Rectal smooth muscle tissue (tissue), 1 donor: Measurements from ENCODE around the gene CFAP97.

ENCODE experiments used
- H3K27ac ChIP-seq: one replicate; pipeline ENCODE4 v1.7.0; 2013; ENCODE audit warnings: low read depth, low read length, inconsistent platforms
- H3K27me3 ChIP-seq: one replicate; pipeline ENCODE4 v1.7.0; 2013; ENCODE audit warnings: low read length; ENCODE audit not compliant: control insufficient read depth, insufficient read depth
- H3K36me3 ChIP-seq: one replicate; pipeline ENCODE4 v1.7.0; 2013; ENCODE audit warnings: low read length; ENCODE audit not compliant: control insufficient read depth, insufficient read depth
- H3K4me1 ChIP-seq: one replicate; pipeline ENCODE4 v1.7.0; 2013; ENCODE audit warnings: low read length; ENCODE audit not compliant: control insufficient read depth, insufficient read depth
- H3K4me3 ChIP-seq: one replicate; pipeline ENCODE4 v1.7.0; 2013; ENCODE audit warnings: low read length
- H3K9ac ChIP-seq: one replicate; pipeline ENCODE4 v1.7.0; 2013; ENCODE audit warnings: low read length

The CFAP97 gene

GRCh38 chr4:185142564-185142911 lies 61.3 kb downstream of the CFAP97 start:
- Histone ChIP-seq H3K36me3 (no peaks in the 10 kb centered on the region), H3K4me3 (peak overlapping the region; percentile 82), H3K27ac (peak overlapping the region; percentile 97), H3K27me3 (no peaks in the 10 kb centered on the region), H3K9ac (peak overlapping the region; percentile 78), H3K4me1 (peaks cover 5% of the 10 kb centered on the region)

- Histone ChIP-seq H3K36me3 (no peaks in the 10 kb centered on the region), H3K4me1 (peaks cover 5% of the 10 kb centered on the region), H3K9ac (no peak overlapping the region), H3K4me3 (no peak overlapping the region), H3K27me3 (no peaks in the 10 kb centered on the region), H3K27ac (no peak overlapping the region)
These were observed 62.0 kb downstream of the CFAP97 start for GRCh38 chr4:185141777-185142176.

- Histone ChIP-seq H3K4me3 (no peak overlapping the region), H3K9ac (no peak overlapping the region), H3K27me3 (no peaks in the 10 kb centered on the region), H3K4me1 (peaks cover 3% of the 10 kb centered on the region), H3K27ac (no peak overlapping the region), H3K36me3 (no peaks in the 10 kb centered on the region)
These were observed 64.1 kb downstream of the CFAP97 start for GRCh38 chr4:185139736-185140135.

- no peaks in the 10 kb centered on the region for H3K36me3 ChIP-seq
- no peaks in the 10 kb centered on the region for H3K4me1 ChIP-seq
- H3K27me3 ChIP-seq, result no peaks in the 10 kb centered on the region
- no peak overlapping the region for H3K27ac ChIP-seq
- no peak overlapping the region for H3K4me3 ChIP-seq
- no peak overlapping the region for H3K9ac ChIP-seq
These were observed 65.6 kb downstream of the CFAP97 start for GRCh38 chr4:185138161-185138560.

- no peak overlapping the region for H3K4me3 ChIP-seq
- no peak overlapping the region for H3K9ac ChIP-seq
- no peak overlapping the region for H3K27ac ChIP-seq
- H3K4me1 ChIP-seq, result no peaks in the 10 kb centered on the region
- no peaks in the 10 kb centered on the region for H3K36me3 ChIP-seq
- H3K27me3 ChIP-seq, result no peaks in the 10 kb centered on the region
These were observed 66.4 kb downstream of the CFAP97 start for GRCh38 chr4:185137233-185137925.

- no peaks in the 10 kb centered on the region for H3K36me3 ChIP-seq
- H3K4me3 ChIP-seq, result no peak overlapping the region
- no peak overlapping the region for H3K27ac ChIP-seq
- H3K27me3 ChIP-seq, result no peaks in the 10 kb centered on the region
- H3K9ac ChIP-seq, result no peak overlapping the region
- H3K4me1 ChIP-seq, result no peaks in the 10 kb centered on the region
These were observed 69.4 kb downstream of the CFAP97 start for GRCh38 chr4:185134307-185134869.

- Histone ChIP-seq H3K4me1 (no peaks in the 10 kb centered on the region), H3K4me3 (peak overlapping the region; percentile 53), H3K36me3 (no peaks in the 10 kb centered on the region), H3K9ac (no peak overlapping the region), H3K27ac (no peak overlapping the region), H3K27me3 (peaks cover 4% of the 10 kb centered on the region)
These were observed 75.3 kb downstream of the CFAP97 start for GRCh38 chr4:185128272-185129119.

GRCh38 chr4:185127021-185127925 lies 76.5 kb downstream of the CFAP97 start:
- H3K4me1 ChIP-seq, result no peaks in the 10 kb centered on the region
- H3K9ac ChIP-seq, result no peak overlapping the region
- H3K27ac ChIP-seq, result no peak overlapping the region
- H3K4me3 ChIP-seq, result peak overlapping the region; percentile 72
- H3K27me3 ChIP-seq, result peaks cover 4% of the 10 kb centered on the region
- H3K36me3 ChIP-seq, result no peaks in the 10 kb centered on the region

GRCh38 chr4:185124006-185124405 lies 79.8 kb downstream of the CFAP97 start:
- no peak overlapping the region for H3K9ac ChIP-seq
- H3K27ac ChIP-seq, result no peak overlapping the region
- H3K27me3 ChIP-seq, result peaks cover 4% of the 10 kb centered on the region
- no peaks in the 10 kb centered on the region for H3K36me3 ChIP-seq
- no peak overlapping the region for H3K4me3 ChIP-seq
- H3K4me1 ChIP-seq, result no peaks in the 10 kb centered on the region

GRCh38 chr4:185122681-185123345 lies 81.0 kb downstream of the CFAP97 start:
- H3K27ac ChIP-seq, result no peak overlapping the region
- H3K36me3 ChIP-seq, result no peaks in the 10 kb centered on the region
- H3K4me1 ChIP-seq, result no peaks in the 10 kb centered on the region
- H3K4me3 ChIP-seq, result no peak overlapping the region
- H3K27me3 ChIP-seq, result peaks cover 4% of the 10 kb centered on the region
- no peak overlapping the region for H3K9ac ChIP-seq

- no peak overlapping the region for H3K27ac ChIP-seq
- H3K4me1 ChIP-seq, result no peaks in the 10 kb centered on the region
- H3K4me3 ChIP-seq, result no peak overlapping the region
These were observed 83.2 kb downstream of the CFAP97 start for GRCh38 chr4:185120631-185120946.

More at GRCh38 chr4:185120631-185120946, 83.2 kb downstream of the CFAP97 start:
- Histone ChIP-seq H3K9ac (no peak overlapping the region), H3K36me3 (no peaks in the 10 kb centered on the region), H3K27me3 (no peaks in the 10 kb centered on the region)
